Daoy (cell line): ENCODE results near the gene GPR173. TPM values are rescaled to one million over a fixed set of nuclear protein-coding genes. Genes with fewer than 3 reads are reported as not detected.

Experiments used
- DNase-seq: peaks from one replicate; pipeline ENCODE4 v3.0.0-alpha.2; 2015; ENCODE audit warnings: low read depth
- total RNA-seq: library from RNA; depleted of rRNA; stranded (reverse); fragments of >200 nt; shearing (Covaris generic); gene quantifications from 2 replicates; pipeline ENCODE4 v1.2.3, GENCODE V29; 2014; rRNA removed

Gene GPR173
- total RNA-seq, 1 experiment from 2014 or later: 1.2 TPM

DNA sequence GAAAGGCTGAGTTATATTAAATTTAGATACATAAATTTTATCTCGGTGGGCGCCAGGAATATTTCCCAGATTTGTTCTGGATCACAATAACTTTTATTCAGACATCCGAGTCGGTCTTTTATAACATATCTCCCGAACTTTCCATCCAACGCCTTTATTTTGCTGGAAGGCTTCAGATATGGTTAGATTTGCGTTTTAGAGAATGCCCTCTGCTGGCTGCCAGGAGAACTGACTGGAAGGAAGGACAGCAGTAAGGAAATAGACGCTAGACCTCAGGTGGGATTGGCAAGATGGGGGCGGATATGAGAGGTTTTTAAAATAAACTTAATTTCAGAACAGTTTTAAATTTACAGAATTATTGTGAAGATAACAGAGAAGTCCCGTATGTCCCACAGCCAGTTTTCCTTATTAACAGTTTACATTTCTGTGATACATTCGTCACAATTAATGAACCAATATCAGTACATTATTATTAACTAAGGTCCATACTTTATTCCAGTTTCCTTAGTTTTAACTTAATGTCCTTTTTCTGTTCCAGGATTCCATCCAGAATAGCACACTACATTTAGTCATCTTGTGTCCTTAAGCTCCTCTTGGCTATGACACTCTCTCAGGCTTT is 40.7 kb downstream of the GPR173 start:
- DNase-seq: peak; percentile 32

DNA sequence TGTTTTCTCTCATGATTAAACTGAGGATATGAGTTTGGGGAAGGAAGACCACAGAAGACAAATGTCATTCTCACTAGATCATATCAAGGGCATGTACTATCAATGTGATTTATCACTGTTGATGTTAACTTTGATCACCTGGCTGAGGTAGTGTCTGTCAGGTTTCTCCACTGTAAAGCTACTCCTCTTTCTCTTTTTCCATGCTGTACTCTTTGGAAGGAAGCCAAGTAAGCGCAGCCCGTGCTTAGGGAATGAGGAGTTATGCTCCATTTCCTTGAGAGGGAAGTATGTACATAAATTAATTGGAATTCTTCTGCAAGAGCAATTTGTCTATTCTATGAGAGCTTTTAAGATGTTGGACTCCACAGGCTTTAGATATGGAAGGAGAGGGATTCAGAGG is 41.3 kb downstream of the GPR173 start:
- no peak for DNase-seq

DNA sequence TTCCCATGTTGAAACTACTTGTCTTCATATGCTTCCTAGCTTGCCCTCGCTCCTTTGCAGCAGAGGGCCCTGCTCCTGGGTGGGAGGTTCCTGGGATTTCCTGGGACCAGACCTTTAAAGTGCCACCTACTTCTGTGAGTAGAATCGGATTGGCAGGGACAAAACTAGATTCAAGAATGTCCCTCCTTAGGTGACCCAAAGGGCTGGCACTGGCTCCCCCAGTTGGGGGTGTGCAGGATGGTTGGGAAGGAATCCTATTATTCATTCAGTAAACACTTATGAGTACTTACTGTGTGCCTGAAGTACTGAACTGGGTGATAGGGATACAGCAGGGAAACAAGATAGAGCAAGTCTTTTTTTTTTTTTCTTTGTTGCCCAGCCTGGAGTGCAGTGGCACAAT is 42.8 kb downstream of the GPR173 start:
- no peak for DNase-seq

DNA sequence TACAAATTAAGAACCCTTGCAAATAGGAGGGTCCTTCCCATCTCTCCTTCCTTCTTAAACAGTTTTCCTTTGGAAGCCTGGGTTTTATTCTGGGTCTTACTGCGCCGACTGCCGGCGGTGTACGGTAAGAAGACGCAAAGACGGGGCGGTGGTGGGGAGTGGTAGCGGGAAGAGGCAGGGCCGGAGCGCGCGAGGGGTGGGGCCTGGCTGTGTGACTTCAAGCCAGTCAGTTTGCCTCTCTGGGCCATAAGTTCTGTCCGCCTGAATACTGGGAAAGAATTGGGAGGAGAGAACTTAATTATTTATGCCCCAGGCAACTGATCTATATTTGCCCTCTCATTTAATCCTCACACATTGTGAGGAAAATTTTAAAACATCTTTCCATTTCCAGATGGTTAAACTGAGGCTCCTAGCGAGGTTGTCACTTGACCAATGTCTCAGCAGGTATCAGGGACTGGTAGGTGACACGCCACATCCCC is 44.6 kb downstream of the GPR173 start:
- DNase-seq: peak; percentile 82

DNA sequence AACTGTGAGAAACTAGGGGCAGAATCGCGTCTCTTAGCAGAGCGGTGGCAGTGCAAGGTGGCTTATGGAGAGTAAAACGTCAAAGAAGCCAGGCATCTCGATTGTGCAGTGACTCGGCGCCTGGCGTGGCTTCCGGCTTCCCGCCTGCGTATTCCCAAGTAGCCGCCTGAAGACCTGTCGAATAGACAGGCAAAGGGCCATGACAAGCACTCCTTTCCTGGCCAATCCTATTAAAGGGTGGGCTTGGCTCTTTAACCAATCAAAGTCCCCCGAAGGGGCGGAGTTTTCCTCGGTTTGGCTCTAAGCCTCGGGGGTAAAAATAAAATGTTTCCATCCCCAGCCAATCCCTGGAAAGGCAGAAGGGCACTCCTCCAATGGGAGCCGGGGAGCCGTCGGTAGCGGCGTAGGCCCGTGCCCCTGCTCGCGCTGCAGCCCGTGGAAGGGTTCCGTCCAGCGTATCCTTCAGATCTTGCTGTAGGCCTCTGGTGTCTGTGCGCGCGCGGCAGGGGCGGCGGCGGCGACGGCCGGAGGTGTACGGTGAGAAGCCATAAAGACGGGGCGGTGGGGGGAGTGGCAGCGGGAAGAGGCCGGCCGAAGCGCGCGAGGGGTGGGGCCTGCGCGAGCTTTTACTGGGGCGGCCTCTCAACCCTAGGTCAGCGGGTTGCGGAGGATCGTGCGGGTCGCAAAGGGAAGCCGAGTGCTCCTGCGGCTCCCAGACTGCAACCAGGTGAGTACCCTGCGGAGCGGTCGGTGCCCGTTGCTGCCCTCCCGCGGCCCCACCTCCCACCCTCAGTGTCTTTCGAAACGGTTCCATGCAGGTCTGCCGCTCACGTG is 45.4 kb downstream of the GPR173 start, which contains the start of gene KANTR:
TSS of gene KANTR (plus strand) at position 395 of the 834 bp plus-strand sequence. CDS start 30,131 bp downstream, outside the sequence.
- peak; percentile 90 for DNase-seq

DNA sequence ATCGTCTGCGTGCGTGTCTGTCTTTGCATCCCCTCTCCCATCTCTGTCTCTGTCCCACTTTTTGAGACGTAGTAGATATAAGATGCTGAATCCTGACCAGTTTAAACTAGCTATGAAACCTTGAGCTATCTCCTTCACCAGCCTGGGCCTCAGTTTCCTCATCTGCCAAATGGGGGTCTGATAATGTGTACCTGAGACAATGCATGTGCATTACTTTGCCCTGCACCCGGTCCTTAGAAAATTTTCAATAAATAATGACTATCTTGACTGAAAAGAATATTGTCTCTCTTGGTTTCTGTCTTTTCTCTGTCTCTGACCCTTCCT is 46.0 kb downstream of the GPR173 start:
- DNase-seq: no peak

DNA sequence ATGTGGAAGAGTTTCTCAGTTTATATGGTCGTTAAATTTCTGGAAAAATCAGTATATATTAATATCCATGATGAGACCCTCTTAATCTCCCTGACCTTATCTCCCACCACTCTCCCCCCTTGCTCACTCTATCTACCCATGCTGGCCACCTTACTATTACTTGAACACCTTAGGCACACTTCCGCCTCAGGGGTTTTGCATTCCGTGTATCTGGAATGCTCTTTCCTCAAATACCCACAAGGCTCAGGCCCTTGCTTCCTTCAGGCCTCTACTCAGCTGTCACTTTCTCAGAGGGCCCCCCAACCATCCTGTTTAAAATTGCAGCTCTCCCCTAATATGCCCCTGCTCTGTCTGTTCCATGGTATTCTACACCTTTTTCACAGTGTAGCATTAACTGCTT is 47.2 kb downstream of the GPR173 start:
- no peak for DNase-seq

DNA sequence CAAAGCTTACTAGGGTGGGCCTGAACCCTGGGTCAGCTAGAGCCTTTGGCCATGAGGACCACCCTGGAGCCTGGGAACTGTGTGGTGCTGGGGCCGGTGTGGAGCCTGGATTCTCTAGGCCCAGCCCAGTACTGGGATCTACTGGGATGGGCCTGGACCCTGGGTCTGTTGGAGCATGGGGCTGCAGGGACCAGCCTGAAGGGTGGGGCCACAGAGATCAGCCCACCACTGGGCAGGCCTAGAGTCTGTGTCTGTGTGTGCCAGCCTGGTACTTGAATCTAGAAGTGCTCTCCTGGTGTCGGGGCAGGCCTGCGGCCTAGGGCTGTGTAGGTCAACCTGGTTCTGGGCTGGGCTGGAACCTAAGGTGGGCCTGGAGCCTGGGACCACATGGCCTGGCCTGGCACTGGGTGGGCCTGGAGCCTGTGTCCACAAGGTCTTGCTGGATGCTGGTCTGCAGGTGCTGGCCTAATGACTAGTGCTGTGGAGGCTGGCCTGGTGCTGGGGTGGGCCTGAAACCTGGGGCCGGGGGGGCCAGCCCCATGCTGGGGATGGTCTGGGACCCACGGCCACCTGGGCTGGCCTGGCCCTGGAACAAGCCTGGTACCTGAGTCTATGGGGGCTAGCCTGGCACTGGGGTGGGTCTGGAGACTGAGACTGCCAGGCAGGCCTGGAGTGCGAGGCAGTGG is 66.4 kb downstream of the GPR173 start:
- no peak for DNase-seq

DNA sequence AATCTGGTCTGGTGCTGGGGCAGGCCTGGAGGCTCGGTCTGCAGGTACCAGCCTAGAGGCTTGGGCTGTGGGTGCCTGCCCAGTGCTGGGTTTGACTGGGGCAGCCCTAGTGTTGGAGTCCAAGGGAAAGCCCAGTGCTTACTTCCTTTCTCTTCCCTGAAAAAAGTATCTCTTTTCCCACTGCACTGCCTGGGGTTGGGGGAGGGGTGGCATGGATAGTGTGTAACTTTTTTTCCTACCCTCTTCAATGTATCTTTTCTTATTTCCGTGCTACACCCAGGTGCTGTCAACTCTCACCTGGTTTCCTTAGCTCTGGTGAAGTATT is 66.9 kb downstream of the GPR173 start:
- DNase-seq: no peak

DNA sequence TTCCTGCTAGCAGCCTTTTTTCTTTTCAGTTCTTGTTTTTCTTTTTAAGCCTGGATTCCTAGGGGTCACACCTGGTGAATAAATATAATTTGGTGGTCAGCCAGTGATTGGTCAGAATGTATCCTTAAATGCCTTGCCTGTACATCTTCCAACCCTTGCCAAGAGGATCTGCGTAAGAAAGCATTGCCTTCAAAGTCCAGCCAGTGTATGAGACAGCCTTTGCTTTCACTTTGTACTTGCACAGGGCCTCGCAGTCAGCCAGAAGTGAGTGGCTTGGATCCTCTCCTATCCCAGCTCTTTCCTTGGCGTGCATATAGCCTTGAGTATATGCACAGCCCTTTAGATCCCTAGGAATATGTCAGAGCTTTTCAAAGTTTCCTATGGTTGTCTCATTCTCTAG is 67.5 kb downstream of the GPR173 start:
- DNase-seq: peak; percentile 29

DNA sequence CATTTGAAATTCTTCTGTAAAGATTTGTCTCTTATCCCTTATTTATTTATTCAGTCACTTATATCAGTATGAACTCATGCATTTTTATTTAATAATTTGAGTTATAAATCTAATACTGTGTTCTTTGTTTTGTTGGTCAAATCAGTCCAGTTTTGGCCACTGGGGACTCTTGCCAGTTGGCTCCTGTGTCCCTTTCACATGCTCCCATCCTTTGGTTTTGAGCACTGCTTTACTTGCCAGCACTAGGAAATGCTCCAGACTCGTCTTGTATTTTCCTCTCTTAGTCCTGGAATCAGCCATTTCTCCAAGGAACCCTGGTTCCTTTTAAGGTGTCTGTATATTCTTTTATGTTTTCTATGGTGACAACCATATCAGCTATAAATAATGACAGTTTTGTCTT is 73.4 kb downstream of the GPR173 start:
- no peak for DNase-seq

DNA sequence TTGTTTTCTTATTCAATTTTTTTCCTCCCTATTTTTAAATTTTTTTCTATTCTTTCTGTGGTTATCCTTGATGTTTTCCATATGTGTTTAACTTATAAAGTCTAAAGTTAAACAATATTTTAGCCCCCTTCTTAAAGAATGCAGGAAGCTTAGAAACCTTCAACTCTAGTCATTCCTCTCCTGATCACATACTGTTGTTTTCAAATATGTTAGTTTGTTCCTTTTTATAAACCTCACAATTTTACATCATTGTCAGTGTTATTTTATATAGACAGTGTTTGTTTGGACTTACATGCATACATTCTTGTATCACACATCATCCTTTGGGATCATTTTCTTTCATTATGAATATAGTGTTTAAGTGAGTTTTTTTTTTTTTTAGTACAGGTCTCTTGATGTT is 76.9 kb downstream of the GPR173 start:
- no peak for DNase-seq

DNA sequence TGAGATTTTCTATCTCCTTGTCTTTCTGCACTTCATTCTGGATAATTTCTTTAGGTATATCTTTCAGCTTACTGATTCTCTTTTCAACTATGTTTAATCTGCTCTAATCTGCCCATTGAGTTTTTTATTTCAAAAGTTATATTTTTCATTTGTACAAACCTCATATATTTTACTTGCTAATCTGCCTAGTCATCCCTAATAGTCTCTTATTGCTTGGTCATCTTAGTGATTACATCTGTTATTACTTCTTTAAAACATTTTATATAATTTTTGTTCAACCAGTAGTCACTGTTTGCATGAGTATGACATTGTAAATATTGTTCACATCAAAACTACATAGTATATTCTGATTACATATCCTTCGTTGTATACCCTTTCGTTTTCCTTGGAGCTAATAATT is 77.8 kb downstream of the GPR173 start:
- DNase-seq: no peak

DNA sequence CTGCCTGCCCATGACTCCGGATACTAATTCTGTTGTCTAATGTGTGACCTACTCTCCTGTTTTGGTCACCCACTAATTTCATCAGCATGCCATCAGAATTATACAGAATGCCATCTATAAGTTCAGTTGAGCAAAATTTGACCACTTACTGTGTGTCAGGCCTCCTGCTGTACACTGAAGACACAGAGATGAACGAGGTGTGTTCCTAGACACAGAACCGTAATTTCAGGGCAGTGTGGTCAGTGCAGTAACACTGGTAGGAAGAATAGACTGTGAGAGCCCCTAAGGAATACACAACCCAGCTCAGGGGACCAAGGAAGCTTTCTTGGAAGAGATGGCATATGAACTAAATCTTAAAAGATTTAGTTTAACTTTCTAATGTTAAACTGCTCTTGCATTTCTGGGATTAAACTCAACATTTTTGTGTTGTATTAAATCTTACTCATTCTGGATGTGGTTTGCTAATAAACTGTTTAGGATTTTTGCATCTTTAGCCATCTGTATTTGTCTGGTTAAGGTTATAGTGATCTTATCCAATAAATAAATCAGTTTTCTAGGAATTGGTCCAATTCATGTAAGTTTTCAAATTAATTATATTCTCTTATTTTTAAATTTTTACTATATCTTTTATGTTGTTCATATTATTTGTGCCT is 79.6 kb downstream of the GPR173 start:
- no peak for DNase-seq

Other genes starting within 250 kb of the GPR173 start
- gene XAGE5, start 237.5 kb upstream of the GPR173 start, total RNA-seq: not detected in 2 replicates
- gene XAGE3, start 180.7 kb upstream of the GPR173 start, total RNA-seq: not detected in 2 replicates
- gene FAM156B, start 151.5 kb upstream of the GPR173 start, total RNA-seq: 3.5 and 7.9 TPM in 2 replicates
- gene FAM156A, start 90.3 kb upstream of the GPR173 start, total RNA-seq: 6.6 and 21.7 TPM in 2 replicates
- 11.8 and 12.5 TPM in 2 replicates for gene TSPYL2, start 33.6 kb downstream of the GPR173 start, total RNA-seq
- gene KANTR, start 45.4 kb downstream of the GPR173 start, total RNA-seq: 1.5 and 3.2 TPM in 2 replicates
- gene KDM5C, start 176.4 kb downstream of the GPR173 start, total RNA-seq: 44.1 and 55.8 TPM in 2 replicates
- 1.8 and 4.1 TPM in 2 replicates for gene IQSEC2, start 232.8 kb downstream of the GPR173 start, total RNA-seq